ENCODE data around the gene AOPEP. TPM values are rescaled to one million over a fixed set of nuclear protein-coding genes. Genes with fewer than 3 reads are reported as not detected.
"Not testable (repeated sequence)": the region's sequence is repeated elsewhere in the genome, so short reads cannot be mapped to it uniquely, and the experiment has no call there.

AOPEP gene
- total and polyA plus RNA-seq, 10 donors: 14.8 to 86.1 (median 51.3) TPM

DNA sequence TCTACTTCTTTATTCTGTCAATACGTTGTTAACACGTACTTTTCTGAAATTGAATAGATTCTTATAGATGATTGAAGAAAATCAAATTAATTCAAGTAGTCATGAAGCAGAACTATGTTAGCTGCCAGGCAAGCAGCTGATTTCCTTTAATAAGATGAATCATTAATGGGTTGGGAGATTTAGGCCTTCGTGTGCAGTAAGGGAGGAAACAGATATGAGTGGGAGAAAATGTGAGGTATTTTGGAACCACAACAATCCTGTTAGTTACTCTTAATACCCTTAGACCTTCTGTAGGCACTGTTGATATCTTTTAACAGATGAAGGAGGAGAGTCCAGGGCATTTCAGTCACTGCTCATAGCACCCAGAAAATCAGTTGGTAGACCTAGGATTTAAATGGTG is 121.0 kb downstream of the AOPEP start:
- no peak for TF ChIP-seq POLR2A (IDR thresholded peaks at IDR 0.05)
- TF ChIP-seq, protein P1, sequence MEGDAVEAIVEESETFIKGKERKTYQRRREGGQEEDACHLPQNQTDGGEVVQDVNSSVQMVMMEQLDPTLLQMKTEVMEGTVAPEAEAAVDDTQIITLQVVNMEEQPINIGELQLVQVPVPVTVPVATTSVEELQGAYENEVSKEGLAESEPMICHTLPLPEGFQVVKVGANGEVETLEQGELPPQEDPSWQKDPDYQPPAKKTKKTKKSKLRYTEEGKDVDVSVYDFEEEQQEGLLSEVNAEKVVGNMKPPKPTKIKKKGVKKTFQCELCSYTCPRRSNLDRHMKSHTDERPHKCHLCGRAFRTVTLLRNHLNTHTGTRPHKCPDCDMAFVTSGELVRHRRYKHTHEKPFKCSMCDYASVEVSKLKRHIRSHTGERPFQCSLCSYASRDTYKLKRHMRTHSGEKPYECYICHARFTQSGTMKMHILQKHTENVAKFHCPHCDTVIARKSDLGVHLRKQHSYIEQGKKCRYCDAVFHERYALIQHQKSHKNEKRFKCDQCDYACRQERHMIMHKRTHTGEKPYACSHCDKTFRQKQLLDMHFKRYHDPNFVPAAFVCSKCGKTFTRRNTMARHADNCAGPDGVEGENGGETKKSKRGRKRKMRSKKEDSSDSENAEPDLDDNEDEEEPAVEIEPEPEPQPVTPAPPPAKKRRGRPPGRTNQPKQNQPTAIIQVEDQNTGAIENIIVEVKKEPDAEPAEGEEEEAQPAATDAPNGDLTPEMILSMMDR (IDR thresholded peaks at IDR 0.05 in 8 of 11, conservative IDR thresholded peaks at IDR 0.05 in 3 of 11): no peak
- TF ChIP-seq POLR2AphosphoS5 (IDR thresholded peaks at IDR 0.05): no peak
- H3K9me3 ChIP-seq: no peaks in the 10 kb centered on the region
- DNase-seq: no peak
- H3K4me1 ChIP-seq: peaks cover 0 to 14% (median 0%) of the 10 kb centered on the region in 6 donors
- intact Hi-C loops (cut with DNase I; ENCODE audit: low total_unique reads): no loop called here
- H3K4me3 ChIP-seq: no peak overlapping the region
- WGBS, 5 donors: 35 to 46% (median 43%) methylated on average over 3 of the region's 3 CpGs
- peak overlapping the region in 7 of 8 donors; percentile 25 to 59 (median 52) for H3K27ac ChIP-seq
- H3K36me3 ChIP-seq: peaks cover 0 to 7% (median 0%) of the 10 kb centered on the region in 6 donors
- no peaks in the 10 kb centered on the region for H3K27me3 ChIP-seq (replicated peaks in 1 of 7)

DNA sequence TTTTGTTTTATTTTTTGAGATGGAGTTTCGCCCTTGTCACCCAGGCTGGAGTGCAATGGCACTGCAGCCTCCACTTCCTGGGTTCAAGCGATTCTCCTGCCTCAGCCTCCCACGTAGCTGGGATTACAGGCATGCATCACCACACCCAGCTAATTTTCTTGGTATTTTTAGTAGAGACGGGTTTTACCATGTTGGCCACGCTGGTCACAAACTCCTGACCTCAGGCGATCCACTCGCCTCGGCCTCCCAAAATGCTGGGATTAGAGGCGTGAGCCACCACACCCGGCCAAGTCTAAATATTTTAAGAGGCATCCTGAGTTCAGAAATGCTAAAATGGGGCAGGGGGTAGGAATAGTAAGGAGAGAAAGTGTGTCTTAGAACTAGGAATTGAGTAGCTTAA is 122.3 kb downstream of the AOPEP start:
- peaks cover 0 to 12% (median 0%) of the 10 kb centered on the region in 6 donors for H3K4me1 ChIP-seq
- H3K27ac ChIP-seq; H3K27me3 ChIP-seq (replicated peaks in 1 of 7); H3K36me3 ChIP-seq; DNase-seq; H3K9me3 ChIP-seq; intact Hi-C loops (cut with DNase I; ENCODE audit: low total_unique reads); H3K4me3 ChIP-seq: not testable (repeated sequence)
- WGBS, 5 donors: 92 to 97% (median 96%) methylated on average over 10 of the region's 10 CpGs

DNA sequence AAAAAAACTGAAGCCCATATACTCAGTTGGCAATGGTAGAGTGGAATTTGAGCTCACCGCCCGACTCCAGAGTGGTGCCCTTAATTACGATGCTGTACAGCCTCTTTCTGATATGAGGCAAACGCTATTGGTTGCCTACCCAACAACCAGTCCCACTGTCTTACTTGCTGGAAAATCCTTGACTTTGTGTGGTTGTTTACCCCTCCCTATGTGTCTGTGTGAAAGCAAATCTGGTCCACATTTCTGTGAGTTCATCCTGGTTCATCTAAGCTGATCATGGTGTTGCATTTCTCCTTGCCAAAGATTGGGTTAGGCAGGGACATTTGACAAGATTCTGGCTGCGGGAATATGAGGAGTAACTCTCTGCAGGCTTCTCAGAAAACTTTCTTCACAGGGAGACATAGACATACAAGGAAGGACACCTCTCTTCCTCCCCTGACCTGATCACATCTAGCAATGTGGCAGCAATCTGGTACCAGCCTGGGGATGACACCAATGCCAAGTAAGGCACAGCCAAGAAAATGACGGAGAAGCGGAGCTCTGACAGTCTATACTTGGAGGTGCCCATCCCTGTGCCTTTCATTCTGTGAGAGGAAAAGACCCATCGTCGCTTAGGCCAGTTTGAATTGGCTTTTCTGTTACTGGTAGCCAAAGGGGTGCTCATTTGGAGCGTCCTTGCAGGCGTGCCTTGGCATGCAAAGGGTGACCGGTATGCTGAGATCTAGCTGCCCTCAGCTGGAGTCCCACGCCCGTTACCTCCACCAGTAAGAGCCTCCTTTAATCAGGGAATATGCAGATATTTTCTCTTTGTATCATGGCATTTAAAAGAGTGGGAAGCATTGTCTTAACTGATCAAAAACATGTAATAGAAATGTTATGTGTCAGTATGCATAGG is 124.3 kb downstream of the AOPEP start:
- Histone ChIP-seq H3K4me1 (peaks cover 0 to 12% (median 0%) of the 10 kb centered on the region in 6 donors), H3K4me3 (no peak overlapping the region), H3K36me3 (peaks cover 0 to 7% (median 0%) of the 10 kb centered on the region in 6 donors), H3K9me3 (no peaks in the 10 kb centered on the region), H3K27ac (no peak overlapping the region), H3K27me3 (replicated peaks in 1 of 7) (no peaks in the 10 kb centered on the region)
- 92 to 98% (median 97%) methylated on average over 14 of the region's 14 CpGs for WGBS, 5 donors
- TF ChIP-seq, protein P1 (IDR thresholded peaks at IDR 0.05 in 8 of 11, conservative IDR thresholded peaks at IDR 0.05 in 3 of 11): no peak
- TF ChIP-seq POLR2A (IDR thresholded peaks at IDR 0.05) (no peak), POLR2AphosphoS5 (IDR thresholded peaks at IDR 0.05) (no peak)
- intact Hi-C loops (cut with DNase I; ENCODE audit: low total_unique reads): no loop called here
- DNase-seq: no peak

DNA sequence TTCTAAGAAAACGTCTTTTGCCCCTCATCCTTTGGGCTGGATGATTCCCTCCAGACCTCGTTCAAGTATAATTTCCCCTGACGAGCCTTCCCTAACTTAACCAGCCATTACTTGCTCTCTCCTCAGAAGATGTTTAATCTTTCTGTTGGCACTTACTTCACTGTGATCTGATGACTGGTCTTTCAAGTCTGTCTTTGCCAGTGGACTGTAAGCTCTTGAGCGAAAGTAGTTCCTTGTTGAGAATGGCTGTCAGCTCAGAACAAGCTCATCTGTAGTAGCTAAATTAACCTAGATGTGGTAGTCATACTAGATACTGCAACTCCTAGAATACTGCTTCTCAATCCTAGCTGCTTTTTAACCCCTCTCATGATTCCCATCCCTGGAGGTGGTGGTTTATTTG is 125.0 kb downstream of the AOPEP start:
- no peak overlapping the region for H3K4me3 ChIP-seq
- peaks cover 0 to 12% (median 0%) of the 10 kb centered on the region in 6 donors for H3K4me1 ChIP-seq
- H3K9me3 ChIP-seq: no peaks in the 10 kb centered on the region
- H3K27me3 ChIP-seq (replicated peaks in 1 of 7): no peaks in the 10 kb centered on the region
- intact Hi-C loops (cut with DNase I; ENCODE audit: low total_unique reads): no loop called here
- H3K36me3 ChIP-seq: peaks cover 0 to 7% (median 0%) of the 10 kb centered on the region in 6 donors
- DNase-seq: no peak
- TF ChIP-seq POLR2A (IDR thresholded peaks at IDR 0.05) (no peak), POLR2AphosphoS5 (IDR thresholded peaks at IDR 0.05) (no peak)
- TF ChIP-seq, protein P1 (IDR thresholded peaks at IDR 0.05 in 8 of 11, conservative IDR thresholded peaks at IDR 0.05 in 3 of 11): no peak
- 93 to 97% (median 97%) methylated on average over 4 of the region's 4 CpGs for WGBS, 5 donors
- no peak overlapping the region for H3K27ac ChIP-seq

Measured in spleen (tissue), 11 donors.